CD4-positive, alpha-beta T cell treated with Interleukin-10 for 1 hour (primary cell): Measurements from ENCODE around the gene CCNI.

Experiments used
- DNase-seq: peaks from one replicate; pipeline ENCODE4 v3.0.0-alpha.2; 2020

Gene CCNI

DNA sequence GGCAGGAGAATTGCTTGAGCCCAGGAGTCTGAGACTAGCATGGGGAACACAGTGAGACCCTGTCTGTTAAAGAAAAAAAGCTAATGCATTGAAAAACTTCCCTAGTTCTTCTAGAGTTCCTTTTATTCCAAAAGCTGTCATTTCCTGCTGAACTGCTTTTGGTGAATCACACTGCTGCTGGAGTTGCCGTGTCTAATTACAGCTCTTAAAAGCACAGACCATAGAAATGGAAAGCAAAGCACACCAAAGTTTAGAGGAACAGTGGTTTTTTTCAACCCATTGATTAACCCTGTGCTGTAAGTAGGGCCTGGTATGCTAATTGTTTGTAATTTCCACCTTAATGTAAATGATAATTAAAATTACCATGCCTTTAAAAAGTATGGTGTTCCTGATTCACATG lies 73.9 kb downstream of the CCNI start:
- DNase-seq, result no peak

DNA sequence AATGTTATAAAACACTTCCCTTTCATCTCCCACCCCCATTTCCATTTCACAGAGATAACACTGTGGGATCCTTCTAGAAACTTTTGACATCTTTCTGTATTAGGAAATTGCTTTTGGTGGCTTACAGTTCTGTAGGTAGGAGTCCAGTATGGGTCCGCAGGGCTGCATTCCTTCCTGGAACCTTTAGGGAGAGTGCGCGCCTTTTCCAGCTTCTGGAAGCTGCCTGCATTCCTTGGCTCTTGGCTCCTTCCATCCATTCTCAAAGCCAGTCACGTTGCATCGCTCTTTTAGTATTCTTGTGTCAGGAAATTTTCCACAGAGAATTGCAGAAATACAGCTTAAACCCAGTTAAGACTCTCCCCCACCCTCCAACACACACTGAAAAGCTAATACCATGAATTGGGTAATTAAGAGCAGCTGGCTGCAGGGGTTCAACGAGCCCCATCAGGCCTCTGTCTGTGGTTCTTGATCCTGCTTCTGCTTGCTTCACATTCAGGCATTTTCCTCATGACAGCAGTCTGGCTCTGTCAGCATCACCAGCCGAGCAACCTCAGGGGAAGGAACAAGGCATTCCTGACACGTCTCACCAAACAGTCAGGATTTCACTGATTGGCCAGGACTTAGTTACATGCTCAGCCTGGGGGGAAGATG lies 77.4 kb downstream of the CCNI start:
- no peak for DNase-seq

DNA sequence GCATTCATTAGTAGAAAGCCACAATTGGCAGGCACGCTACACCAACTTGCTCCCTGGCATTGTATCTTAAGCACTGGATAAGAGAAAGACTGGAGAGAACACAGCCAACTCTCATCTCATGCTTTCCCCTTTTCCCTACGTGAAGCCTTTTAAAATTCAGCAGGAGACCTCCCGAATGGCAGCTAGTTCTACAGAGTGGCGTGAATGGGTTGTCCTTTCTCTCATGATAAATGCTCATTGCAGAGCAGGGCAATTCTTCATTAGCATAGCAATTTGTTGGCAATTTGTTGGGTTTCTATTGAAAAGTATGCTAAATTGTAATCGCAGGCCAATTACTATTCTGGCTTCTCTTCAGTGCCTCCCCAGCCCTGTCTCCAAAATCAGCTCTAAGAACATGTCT lies 78.3 kb downstream of the CCNI start:
- DNase-seq, result no peak
